Ascending aorta (tissue), 2 donors: ENCODE data around the gene CAVIN2. TPM values are rescaled to one million over a fixed set of nuclear protein-coding genes. Genes with fewer than 3 reads are reported as not detected.

Experiments
- DNase-seq, 2 donors: peaks; one replicate each; pipeline ENCODE4 v3.0.0-alpha.2; 2019; ENCODE audit warnings: low spot score in 2 of 2
- H3K27ac ChIP-seq, 2 donors: fragments of 200-600 bp; sonication (generic); one replicate each; pipeline ENCODE4 v1.5.1; 2016 to 2017; ENCODE audit warnings: mild to moderate bottlenecking in 1 of 2
- H3K27me3 ChIP-seq: fragments of 200-600 bp; sonication (generic); one replicate; pipeline ENCODE4 v1.5.1; 2017
- H3K36me3 ChIP-seq, 2 donors: fragments of 200-600 bp; sonication (generic); one replicate each; pipeline ENCODE4 v1.5.1; 2016
- H3K4me1 ChIP-seq, 2 donors: fragments of 200-600 bp; sonication (generic); one replicate each; pipeline ENCODE4 v1.5.1; 2016 to 2017; ENCODE audit warnings: mild to moderate bottlenecking in 1 of 2
- H3K4me3 ChIP-seq, 2 donors: fragments of 200-600 bp; sonication (generic); one replicate each; pipeline ENCODE4 v1.5.1; 2016 to 2017; ENCODE audit warnings: mild to moderate bottlenecking in 1 of 2
- H3K9me3 ChIP-seq, 2 donors: fragments of 200-600 bp; sonication (generic); one replicate each; pipeline ENCODE4 v1.5.1; 2016
- intact Hi-C: fragments of 100-400 bp; cut with DNase I; formaldehyde crosslinking; loops from one replicate; pipeline ENCODE4 v1.15.1; 2023
- total RNA-seq: library from RNA; depleted of rRNA; stranded (reverse); fragments of >200 nt; gene quantifications from one replicate; pipeline ENCODE4 v1.1.0, GENCODE V29; 2016
- TF ChIP-seq, protein P1 (sequence below), 3 experiments: fragments of 200-600 bp in 2 of 3; fragments of 450-650 bp in 1 of 3; sonication (generic) in 2 of 3; IDR thresholded peaks; one replicate each; pipeline ENCODE4 v1.5.1; 2016 to 2019; ENCODE audit warnings: antibody characterized with exemption in 3 of 3, mild to moderate bottlenecking in 1 of 3, moderate library complexity in 1 of 3

CAVIN2 gene
- total RNA-seq, 1 donor from 2014 or later, result 43.4 TPM

DNA sequence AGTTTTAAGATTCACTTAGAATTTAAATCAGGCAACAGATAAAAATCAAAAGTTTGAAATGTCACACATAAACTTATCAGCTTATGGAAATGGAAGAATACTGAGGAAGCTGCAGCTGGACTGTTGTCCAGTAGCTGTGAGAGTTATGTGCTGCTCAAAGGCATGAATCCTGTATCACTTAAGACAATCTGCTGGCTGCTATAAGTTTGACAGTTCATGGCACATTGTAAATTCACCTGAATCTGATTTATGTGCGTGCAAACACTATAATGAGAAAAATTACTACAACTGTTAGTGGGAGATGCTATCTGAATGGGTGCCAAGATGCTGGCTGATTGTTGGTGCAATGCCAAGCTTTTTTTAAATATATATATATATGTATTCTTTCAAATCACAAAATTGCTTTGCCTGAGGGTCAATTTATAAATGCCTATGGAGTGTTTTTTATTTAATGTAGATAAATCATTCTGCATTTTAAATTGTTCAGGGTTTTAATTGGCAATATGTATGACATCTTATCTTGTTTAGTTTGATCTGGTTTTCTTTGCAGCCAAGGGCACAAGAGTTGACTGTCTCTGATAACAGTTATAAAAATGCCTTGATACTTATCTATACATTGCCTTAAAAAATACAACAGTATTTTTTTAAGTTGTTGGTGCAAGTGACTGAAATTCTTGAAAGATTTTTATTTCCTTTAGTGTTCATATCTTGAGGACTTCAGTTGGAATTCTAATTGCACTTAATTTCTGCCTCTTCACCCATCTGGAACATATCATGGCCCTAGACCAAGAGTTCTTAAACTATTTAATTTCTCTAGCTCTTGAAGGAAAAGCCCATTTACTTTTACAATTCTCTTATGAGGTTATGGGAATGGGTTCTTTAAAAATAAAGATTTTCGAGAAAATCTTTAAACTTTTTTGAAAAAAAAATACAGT lies 48.7 kb downstream of the CAVIN2 start:
- intact Hi-C loops, result no loop called here
- DNase-seq, result no peak
- TF ChIP-seq, protein P1, sequence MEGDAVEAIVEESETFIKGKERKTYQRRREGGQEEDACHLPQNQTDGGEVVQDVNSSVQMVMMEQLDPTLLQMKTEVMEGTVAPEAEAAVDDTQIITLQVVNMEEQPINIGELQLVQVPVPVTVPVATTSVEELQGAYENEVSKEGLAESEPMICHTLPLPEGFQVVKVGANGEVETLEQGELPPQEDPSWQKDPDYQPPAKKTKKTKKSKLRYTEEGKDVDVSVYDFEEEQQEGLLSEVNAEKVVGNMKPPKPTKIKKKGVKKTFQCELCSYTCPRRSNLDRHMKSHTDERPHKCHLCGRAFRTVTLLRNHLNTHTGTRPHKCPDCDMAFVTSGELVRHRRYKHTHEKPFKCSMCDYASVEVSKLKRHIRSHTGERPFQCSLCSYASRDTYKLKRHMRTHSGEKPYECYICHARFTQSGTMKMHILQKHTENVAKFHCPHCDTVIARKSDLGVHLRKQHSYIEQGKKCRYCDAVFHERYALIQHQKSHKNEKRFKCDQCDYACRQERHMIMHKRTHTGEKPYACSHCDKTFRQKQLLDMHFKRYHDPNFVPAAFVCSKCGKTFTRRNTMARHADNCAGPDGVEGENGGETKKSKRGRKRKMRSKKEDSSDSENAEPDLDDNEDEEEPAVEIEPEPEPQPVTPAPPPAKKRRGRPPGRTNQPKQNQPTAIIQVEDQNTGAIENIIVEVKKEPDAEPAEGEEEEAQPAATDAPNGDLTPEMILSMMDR (IDR thresholded peaks at IDR 0.05), result no peak
- no peak overlapping the region for H3K4me3 ChIP-seq
- H3K27me3 ChIP-seq, result no peaks in the 10 kb centered on the region
- no peaks in the 10 kb centered on the region for H3K9me3 ChIP-seq
- H3K36me3 ChIP-seq, result no peaks in the 10 kb centered on the region
- no peak overlapping the region for H3K27ac ChIP-seq
- no peaks in the 10 kb centered on the region for H3K4me1 ChIP-seq

DNA sequence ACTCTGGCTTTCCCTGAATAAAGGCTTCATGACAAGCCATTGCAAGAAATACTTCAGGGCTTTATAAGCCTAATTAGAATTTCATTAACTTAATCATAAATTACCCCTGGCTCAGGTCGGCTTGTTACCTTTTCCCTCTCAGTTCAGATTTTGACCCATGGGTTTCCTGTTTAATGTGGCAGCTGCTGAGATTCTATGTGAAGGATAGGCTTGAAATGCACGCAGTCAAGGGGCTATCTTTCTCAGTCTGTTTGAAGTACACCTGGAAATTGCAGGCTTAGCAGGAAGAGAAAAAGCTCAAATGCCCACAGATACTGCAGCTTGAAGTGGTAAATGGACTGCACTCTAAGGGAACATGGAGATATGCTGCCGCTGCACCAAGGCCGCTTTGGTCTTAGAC lies 49.4 kb downstream of the CAVIN2 start:
- H3K4me1 ChIP-seq, result no peaks in the 10 kb centered on the region
- no peaks in the 10 kb centered on the region for H3K36me3 ChIP-seq
- no peaks in the 10 kb centered on the region for H3K27me3 ChIP-seq
- no peak for DNase-seq
- TF ChIP-seq, protein P1 (IDR thresholded peaks at IDR 0.05), result no peak
- no peak overlapping the region for H3K4me3 ChIP-seq
- intact Hi-C loops, result no loop called here
- H3K27ac ChIP-seq, result no peak overlapping the region
- H3K9me3 ChIP-seq, result no peaks in the 10 kb centered on the region

DNA sequence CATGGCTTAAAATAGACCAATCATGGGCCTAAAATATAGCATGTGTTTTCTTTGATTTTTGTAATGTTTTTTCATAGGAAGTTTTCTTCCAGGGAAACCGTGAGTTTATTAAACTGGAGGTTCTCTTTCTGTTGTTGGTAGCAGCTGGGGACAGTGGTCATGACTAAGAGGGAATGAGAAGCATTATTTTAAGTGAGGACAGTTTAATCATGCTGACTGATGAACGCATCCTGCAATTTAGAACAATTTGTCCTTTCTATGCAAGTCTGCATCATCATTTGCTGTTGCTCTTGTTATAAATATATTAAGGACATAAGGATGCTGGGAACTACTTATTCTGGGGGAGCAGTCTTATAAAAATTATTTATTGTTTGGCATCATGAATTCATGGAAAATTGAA lies 51.2 kb downstream of the CAVIN2 start:
- intact Hi-C loops, result no loop called here
- DNase-seq, result no peak
- Histone ChIP-seq H3K36me3 (no peaks in the 10 kb centered on the region), H3K4me3 (no peak overlapping the region), H3K4me1 (no peaks in the 10 kb centered on the region), H3K9me3 (no peaks in the 10 kb centered on the region), H3K27me3 (no peaks in the 10 kb centered on the region), H3K27ac (no peak overlapping the region)
- TF ChIP-seq, protein P1 (IDR thresholded peaks at IDR 0.05), result no peak

DNA sequence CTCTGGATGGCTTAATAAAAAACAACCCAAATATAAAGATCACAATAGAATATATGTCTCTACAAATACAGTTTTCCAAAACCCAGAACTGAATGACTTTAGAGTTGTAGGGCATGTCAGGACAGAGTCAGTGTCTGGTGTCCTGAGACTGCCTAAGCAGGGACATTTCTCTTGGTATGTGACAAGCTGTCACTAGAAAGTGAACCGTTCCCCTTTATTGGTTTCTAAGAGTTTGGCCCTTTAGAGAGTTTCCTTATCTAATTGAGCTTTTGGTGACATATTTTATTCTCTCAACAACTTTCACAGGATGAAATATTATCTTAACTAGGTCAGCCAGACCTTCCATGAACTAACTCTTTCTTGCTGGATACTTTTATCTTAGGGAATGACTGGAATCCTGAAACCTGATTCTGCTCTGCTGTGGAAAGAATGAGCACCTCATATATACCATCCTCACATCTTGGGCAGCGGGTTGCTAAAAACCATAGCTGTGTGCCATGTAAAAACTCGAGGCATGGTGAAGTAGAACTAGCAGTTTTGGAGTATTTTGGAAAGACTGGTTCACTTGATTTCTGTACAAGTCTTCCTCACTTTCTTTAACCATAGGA lies 54.8 kb downstream of the CAVIN2 start:
- Histone ChIP-seq H3K9me3 (no peaks in the 10 kb centered on the region), H3K27me3 (no peaks in the 10 kb centered on the region), H3K4me3 (no peak overlapping the region), H3K36me3 (no peaks in the 10 kb centered on the region), H3K27ac (no peak overlapping the region), H3K4me1 (no peaks in the 10 kb centered on the region)
- DNase-seq, result no peak
- TF ChIP-seq, protein P1 (IDR thresholded peaks at IDR 0.05), result no peak
- intact Hi-C loops, result no loop called here

GRCh38 chr2:191790737-191791136 lies 56.2 kb downstream of the CAVIN2 start:
- Histone ChIP-seq H3K4me1 (no peaks in the 10 kb centered on the region), H3K4me3 (no peak overlapping the region), H3K9me3 (no peaks in the 10 kb centered on the region), H3K36me3 (no peaks in the 10 kb centered on the region), H3K27ac (no peak overlapping the region), H3K27me3 (no peaks in the 10 kb centered on the region)
- intact Hi-C loops, result no loop called here
- DNase-seq, result no peak
- TF ChIP-seq, protein P1 (IDR thresholded peaks at IDR 0.05), result no peak
